ENCODE data around the gene LLPH.
A peak's percentile ranks its signal among the peaks of the same experiment; 100 is the strongest.

The LLPH gene

GRCh38 chr12:66143868-66144267 lies 13.3 kb upstream of the LLPH start:
- no peak for DNase-seq (ENCODE audit: low read depth in 3 of 3, low spot score in 1 of 3)

GRCh38 chr12:66142826-66143225 lies 12.3 kb upstream of the LLPH start:
- DNase-seq (ENCODE audit: low read depth in 3 of 3, low spot score in 1 of 3), result no peak

- no peak for DNase-seq (ENCODE audit: low read depth in 3 of 3, low spot score in 1 of 3)
Observed at GRCh38 chr12:66141299-66141698, 10.7 kb upstream of the LLPH start.

- no peak for DNase-seq (ENCODE audit: low read depth in 3 of 3, low spot score in 1 of 3)
Observed at GRCh38 chr12:66140731-66141130, 10.2 kb upstream of the LLPH start.

- DNase-seq (ENCODE audit: low read depth in 3 of 3, low spot score in 1 of 3), result no peak
Observed at GRCh38 chr12:66139328-66139727, 8.8 kb upstream of the LLPH start.

GRCh38 chr12:66137937-66138336 lies 7.4 kb upstream of the LLPH start:
- no peak for DNase-seq (ENCODE audit: low read depth in 3 of 3, low spot score in 1 of 3)

GRCh38 chr12:66132408-66132807 lies 1.9 kb upstream of the LLPH start:
- DNase-seq (ENCODE audit: low read depth in 3 of 3, low spot score in 1 of 3), result no peak

GRCh38 chr12:66131067-66131688 lies 628 bp upstream of the LLPH start:
- no peak for DNase-seq (ENCODE audit: low read depth in 3 of 3, low spot score in 1 of 3)

GRCh38 chr12:66129934-66130266 lies 650 bp downstream of the LLPH start:
- no peak for DNase-seq (ENCODE audit: low read depth in 3 of 3, low spot score in 1 of 3)

GRCh38 chr12:66127650-66128049 lies 2.9 kb downstream of the LLPH start:
- no peak for DNase-seq (ENCODE audit: low read depth in 3 of 3, low spot score in 1 of 3)

GRCh38 chr12:66120477-66120876 lies 10.1 kb downstream of the LLPH start:
- DNase-seq (ENCODE audit: low read depth in 3 of 3, low spot score in 1 of 3), result no peak

GRCh38 chr12:66119870-66120241 lies 10.7 kb downstream of the LLPH start:
- DNase-seq (ENCODE audit: low read depth in 3 of 3, low spot score in 1 of 3), result no peak

GRCh38 chr12:66119229-66119869 lies 11.2 kb downstream of the LLPH start:
- no peak for DNase-seq (ENCODE audit: low read depth in 3 of 3, low spot score in 1 of 3)

GRCh38 chr12:66118240-66118891 lies 12.2 kb downstream of the LLPH start:
- DNase-seq (ENCODE audit: low read depth in 3 of 3, low spot score in 1 of 3), result no peak

GRCh38 chr12:66117242-66117641 lies 13.3 kb downstream of the LLPH start:
- no peak for DNase-seq (ENCODE audit: low read depth in 3 of 3, low spot score in 1 of 3)

GRCh38 chr12:66115071-66115600 lies 15.4 kb downstream of the LLPH start:
- DNase-seq (ENCODE audit: low read depth in 3 of 3, low spot score in 1 of 3), result no peak

- no peak for DNase-seq (ENCODE audit: low read depth in 3 of 3, low spot score in 1 of 3)
Observed at GRCh38 chr12:66113471-66113870, 17.1 kb downstream of the LLPH start.

GRCh38 chr12:66111605-66112004 lies 18.9 kb downstream of the LLPH start:
- DNase-seq (ENCODE audit: low read depth in 3 of 3, low spot score in 1 of 3), result no peak

- no peak for DNase-seq (ENCODE audit: low read depth in 3 of 3, low spot score in 1 of 3)
Observed at GRCh38 chr12:66109056-66109455, 21.5 kb downstream of the LLPH start.

GRCh38 chr12:66108386-66108785 lies 22.2 kb downstream of the LLPH start:
- DNase-seq (ENCODE audit: low read depth in 3 of 3, low spot score in 1 of 3), result no peak

GRCh38 chr12:66107451-66107915 lies 23.1 kb downstream of the LLPH start:
- DNase-seq (ENCODE audit: low read depth in 3 of 3, low spot score in 1 of 3), result peak in 2 of 3 donors; percentile 5 to 18
